OCI-LY1 (cell line): Measurements from ENCODE around the gene BIK.

Source experiments
- H2AFZ ChIP-seq: fragments of 200-600 bp; sonication (generic), shearing (Covaris generic); 2 replicates; pipeline ENCODE4 v1.6.0; 2014; ENCODE audit warnings: antibody characterized with exemption, mild to moderate bottlenecking, low read length
- H3F3A ChIP-seq: fragments of 200-600 bp; sonication (generic), shearing (Covaris generic); 2 replicates; pipeline ENCODE4 v1.6.0; 2014; ENCODE audit warnings: mild to moderate bottlenecking, antibody characterized with exemption, low read length, moderate library complexity; ENCODE audit not compliant: insufficient read depth
- H3K27ac ChIP-seq: fragments of 200-600 bp; sonication (generic); 2 replicates; pipeline ENCODE4 v1.5.1; 2014; ENCODE audit warnings: low read length, mixed run types, mild to moderate bottlenecking, low read depth; ENCODE audit not compliant: poor library complexity, severe bottlenecking
- H3K27me3 ChIP-seq: fragments of 200-600 bp; sonication (generic); 2 replicates; pipeline ENCODE4 v1.6.0; 2014; ENCODE audit warnings: antibody characterized with exemption, mild to moderate bottlenecking, low read length, moderate library complexity; ENCODE audit not compliant: insufficient read depth
- H3K36me3 ChIP-seq: fragments of 200-600 bp; sonication (generic); 2 replicates; pipeline ENCODE4 v1.6.1; 2014; ENCODE audit warnings: mild to moderate bottlenecking, antibody characterized with exemption, low read length, moderate library complexity, mixed read lengths; ENCODE audit not compliant: insufficient read depth
- H3K4me1 ChIP-seq: fragments of 200-600 bp; sonication (generic); 2 replicates; pipeline ENCODE4 v1.5.1; 2014; ENCODE audit warnings: mild to moderate bottlenecking, low read length, moderate library complexity; ENCODE audit not compliant: insufficient read depth, severe bottlenecking
- H3K4me2 ChIP-seq: fragments of 200-600 bp; sonication (generic), shearing (Covaris generic); 2 replicates; pipeline ENCODE4 v1.6.1; 2014; ENCODE audit warnings: low read length
- H3K4me3 ChIP-seq: fragments of 200-600 bp; sonication (generic); 2 replicates; pipeline ENCODE4 v1.5.1; 2014; ENCODE audit warnings: low read length, low read depth, mild to moderate bottlenecking, mixed read lengths; ENCODE audit not compliant: poor library complexity, severe bottlenecking
- H3K79me2 ChIP-seq: fragments of 200-600 bp; shearing (Covaris generic); 2 replicates; pipeline ENCODE4 v1.6.1; 2016; ENCODE audit warnings: mixed run types, low read length, mixed read lengths; ENCODE audit not compliant: insufficient read depth
- H3K9ac ChIP-seq: fragments of 200-600 bp; sonication (generic), shearing (Covaris generic); 2 replicates; pipeline ENCODE4 v1.6.1; 2014; ENCODE audit warnings: mild to moderate bottlenecking, low read length, mixed read lengths
- H3K9me2 ChIP-seq: fragments of 200-600 bp; sonication (generic), shearing (Covaris generic); 2 replicates; pipeline ENCODE4 v1.6.1; 2014; ENCODE audit warnings: low read depth, mild to moderate bottlenecking, low read length, mixed read lengths
- H3K9me3 ChIP-seq: fragments of 200-600 bp; shearing (Covaris generic); 2 replicates; pipeline ENCODE4 v1.6.1; 2014; ENCODE audit warnings: low read length, mixed read lengths
- H4K20me1 ChIP-seq: fragments of 200-600 bp; sonication (generic), shearing (Covaris generic); 2 replicates; pipeline ENCODE4 v1.6.0; 2016; ENCODE audit warnings: mild to moderate bottlenecking, low read length; ENCODE audit not compliant: insufficient read depth
- CTCF ChIP-seq: fragments of 200-600 bp; sonication (generic), shearing (Covaris generic); IDR thresholded peaks from 2 replicates; pipeline ENCODE4 v1.5.1; 2017; ENCODE audit warnings: mild to moderate bottlenecking, antibody characterized with exemption, low read length, moderate library complexity, mixed read lengths
- EZH2 ChIP-seq: fragments of 200-600 bp; sonication (generic), shearing (Covaris generic); IDR thresholded peaks from 2 replicates; pipeline ENCODE4 v1.8.0; 2017; ENCODE audit warnings: borderline replicate concordance, mixed run types, mild to moderate bottlenecking, antibody characterized with exemption, low read length, moderate library complexity, mixed read lengths

The BIK gene

GRCh38 chr22:43088627-43088983, 21.9 kb upstream of the BIK start:
- no peaks in the 10 kb centered on the region for H4K20me1 ChIP-seq
- peak overlapping the region; percentile 40 for H3K27ac ChIP-seq
- no peaks in the 10 kb centered on the region for H3K9me3 ChIP-seq
- peak overlapping the region; percentile 69 for H3K4me3 ChIP-seq
- peak overlapping the region; percentile 73 for H3K9ac ChIP-seq
- peaks cover 4% of the 10 kb centered on the region; the same call in 1 of the 2 replicates for H3K36me3 ChIP-seq
- peak overlapping the region; percentile 95 for H3K4me2 ChIP-seq
- H3K9me2 ChIP-seq, result no peaks in the 10 kb centered on the region
- no peak for TF ChIP-seq EZH2
- no peak for TF ChIP-seq CTCF
- H3K27me3 ChIP-seq, result no peaks in the 10 kb centered on the region
- peak overlapping the region; percentile 81 for H2AFZ ChIP-seq
- peaks cover 18% of the 10 kb centered on the region for H3K4me1 ChIP-seq
- peaks cover 3% of the 10 kb centered on the region; the same call in 1 of the 2 replicates for H3F3A ChIP-seq
- no peaks in the 10 kb centered on the region for H3K79me2 ChIP-seq

- Histone ChIP-seq H3K27me3 (no peaks in the 10 kb centered on the region), H3K9me3 (no peaks in the 10 kb centered on the region), H3K79me2 (no peaks in the 10 kb centered on the region), H4K20me1 (no peaks in the 10 kb centered on the region), H3K4me2 (peak within 1 kb of the TSS; percentile 95), H2AFZ (peak within 1 kb of the TSS; percentile 81), H3K4me3 (peak within 1 kb of the TSS; percentile 69), H3K4me1 (peaks cover 19% of the 10 kb centered on the region), H3K27ac (peak within 1 kb of the TSS; percentile 40), H3F3A (0 out of 2 replicates have a peak, but pooled peaks cover 3% of the 10 kb centered on the region), H3K36me3 (peaks cover 4% of the 10 kb centered on the region; the same call in 1 of the 2 replicates), H3K9me2 (no peaks in the 10 kb centered on the region), H3K9ac (peak within 1 kb of the TSS; percentile 73)
- no peak for TF ChIP-seq CTCF
- no peak for TF ChIP-seq EZH2
These were observed 21.4 kb upstream of the BIK start, which contains the start of gene TTLL1 for GRCh38 chr22:43088984-43089717. Gene TTLL1, minus strand, starts transcription at chr22:43089391. Its CDS starts 13,805 bp downstream, at chr22:43075586.

GRCh38 chr22:43090130-43090789, 20.3 kb upstream of the BIK start:
- Histone ChIP-seq H3F3A (0 out of 2 replicates have a peak, but pooled peaks cover 3% of the 10 kb centered on the region), H3K9me3 (peaks cover 2% of the 10 kb centered on the region; the same call in 1 of the 2 replicates), H4K20me1 (no peaks in the 10 kb centered on the region), H3K4me2 (peak overlapping the region; percentile 35; the same call in 1 of the 2 replicates), H3K9ac (no peak overlapping the region), H3K79me2 (no peaks in the 10 kb centered on the region), H3K27me3 (no peaks in the 10 kb centered on the region), H3K4me1 (peaks cover 24% of the 10 kb centered on the region), H3K4me3 (peak overlapping the region; percentile 69), H3K9me2 (no peaks in the 10 kb centered on the region), H3K36me3 (peaks cover 4% of the 10 kb centered on the region; the same call in 1 of the 2 replicates), H3K27ac (no peak overlapping the region), H2AFZ (no peak overlapping the region)
- TF ChIP-seq EZH2 (no peak), CTCF (peak; percentile 62)
